GM12878 (cell line): ENCODE measurements around the gene DISP3. TPM values are rescaled to one million over a fixed set of nuclear protein-coding genes. Genes with fewer than 3 reads are reported as not detected.

Experiments
- ATAC-seq: fragments of 200-7000 bp; cut with Tn5 transposase; 3 replicates; pipeline ENCODE4 v1.9.1; 2020; ENCODE audit warnings: mild to moderate bottlenecking, moderate library complexity
- BruUV-seq: library from RNA; stranded (reverse); fragments of 400-500 nt; replicated peaks from 2 replicates; lab custom pipeline; 2021; lab: Mats Ljungman, UMichigan
- CTCF ChIA-PET: fragments of 300-600 bp; sonication (Branson Sonifier 250); formaldehyde crosslinking; extraction: SDS; loops from one replicate; lab custom pipeline; 2021; ENCODE audit warnings: inconsistent platforms; lab: Yijun Ruan, JAX
- POLR2A ChIA-PET: fragments of 350-600 bp; formaldehyde crosslinking; extraction: SDS; loops from one replicate; lab custom pipeline; 2021; ENCODE audit warnings: inconsistent platforms; lab: Charles Lee
- RAD21 ChIA-PET: fragments of 300-600 bp; sonication (Branson Sonifier 250); formaldehyde crosslinking; loops from one replicate; lab custom pipeline; 2023; ENCODE audit warnings: antibody characterized with exemption; ENCODE audit not compliant: unreplicated experiment; lab: Charles Lee
- SMC1A ChIA-PET: fragments of 300-600 bp; sonication (Branson Sonifier 250); formaldehyde crosslinking; loops from one replicate; lab custom pipeline; 2023; ENCODE audit not compliant: unreplicated experiment, uncharacterized antibody; lab: Charles Lee
- DNase-seq: peaks from one replicate; pipeline ENCODE4 v3.0.0-alpha.2; 2011; ENCODE audit warnings: low read depth, low spot score
- FAIRE-seq: peaks from 3 replicates; lab custom pipeline; 2011; peaks lifted over from hg19 to GRCh38; lab: Jason Lieb, UNC
- H2AFZ ChIP-seq: 2 replicates; pipeline ENCODE4 v1.6.0; 2011; ENCODE audit warnings: low read depth, low read length, control low read depth; ENCODE audit not compliant: control insufficient read depth
- H3K27ac ChIP-seq: 2 replicates; pipeline ENCODE4 v1.5.1; 2011; ENCODE audit warnings: control low read depth; ENCODE audit not compliant: control insufficient read depth, insufficient read depth
- H3K27me3 ChIP-seq, 2 experiments: replicated peaks in 1 of 2; 2 replicates each; pipeline versions ENCODE4 v1.6.0 to v1.6.1; 2011; ENCODE audit warnings: low read length in 1 of 2; ENCODE audit not compliant: control insufficient read depth in 2 of 2, insufficient read depth in 2 of 2
- H3K36me3 ChIP-seq, 2 experiments: 2 replicates each; pipeline ENCODE4 v1.5.1; 2011; ENCODE audit warnings: low read length in 1 of 2; ENCODE audit not compliant: control insufficient read depth in 2 of 2, insufficient read depth in 2 of 2
- H3K4me1 ChIP-seq: 2 replicates; pipeline ENCODE4 v1.6.1; 2011; ENCODE audit warnings: mild to moderate bottlenecking, low read length, moderate library complexity, mixed read lengths; ENCODE audit not compliant: control insufficient read depth, insufficient read depth
- H3K4me2 ChIP-seq: 2 replicates; pipeline ENCODE4 v1.6.0; 2011; ENCODE audit warnings: control low read depth; ENCODE audit not compliant: control insufficient read depth, insufficient read depth
- H3K4me3 ChIP-seq: fragments of 200-600 bp; sonication (generic); 2 replicates; pipeline ENCODE4 v1.5.1; 2016
- H3K79me2 ChIP-seq: 2 replicates; pipeline ENCODE4 v1.6.0; 2011; ENCODE audit warnings: low read length; ENCODE audit not compliant: control insufficient read depth, insufficient read depth
- H3K9ac ChIP-seq: 2 replicates; pipeline ENCODE4 v1.8.0; 2011; ENCODE audit warnings: low read length, control low read depth, mixed read lengths; ENCODE audit not compliant: control insufficient read depth, insufficient read depth
- H3K9me3 ChIP-seq: replicated peaks from 3 replicates; pipeline ENCODE4 v1.5.1; 2011; ENCODE audit warnings: mild to moderate bottlenecking, low read length; ENCODE audit not compliant: control insufficient read depth, insufficient read depth
- H4K20me1 ChIP-seq: 2 replicates; pipeline ENCODE4 v1.6.0; 2011; ENCODE audit not compliant: control insufficient read depth, insufficient read depth
- CHD2 ChIP-seq: IDR thresholded peaks from 2 replicates; pipeline ENCODE4 v1.6.1; 2011; ENCODE audit warnings: low read depth, low read length, improper control_type of control experiment, borderline replicate concordance
- EGR1 ChIP-seq, 2 experiments: IDR thresholded peaks; 1 replicate in 1 of 2; 2 replicates in 1 of 2; pipeline ENCODE4 v1.6.1; 2011 to 2012; ENCODE audit warnings: low read depth in 2 of 2, low read length in 2 of 2, borderline replicate concordance in 1 of 2, mild to moderate bottlenecking in 1 of 2, moderate library complexity in 1 of 2
- NBN ChIP-seq: fragments of 450-650 bp; IDR thresholded peaks from 2 replicates; pipeline ENCODE4 v1.6.1; 2016
- SREBF1 ChIP-seq: IDR thresholded peaks from 2 replicates; pipeline ENCODE4 v1.6.1; 2012; ENCODE audit warnings: mild to moderate bottlenecking, low read length
- ZNF687 ChIP-seq: fragments of 450-650 bp; IDR thresholded peaks from 2 replicates; pipeline ENCODE4 v1.6.1; 2017; ENCODE audit warnings: mild to moderate bottlenecking, moderate library complexity
- WGBS: methylation state at CpG from one replicate; pipeline ENCODE4 v1.1.6; 2016; ENCODE audit warnings: low lambda C conversion rate; ENCODE audit not compliant: insufficient replicate concordance, insufficient coverage; ENCODE audit errors: missing lambda C conversion rate; 5-methylcytosine and 5-hydroxymethylcytosine counted together
- in situ Hi-C: fragments of 300-500 bp; cut with MboI; formaldehyde crosslinking; loops from 9 replicates; pipeline ENCODE4 v1.14.3; 2018; ENCODE audit warnings: mixed read lengths
- intact Hi-C: fragments of 100-400 bp; cut with micrococcal nuclease; formaldehyde crosslinking; loops from one replicate; pipeline ENCODE4 v1.14.2; 2022; ENCODE audit not compliant: unreplicated experiment
- polyA plus RNA-seq, 11 experiments: library from polyadenylated mRNA; depleted of rRNA in 4 of 11; unstranded in 6 of 11; stranded (reverse) in 5 of 11; fragments of >200 nt; fragmentation: Nextera tagmentation in 4 of 11; fragmentation: Illumina TruSeq in 1 of 11; extraction: Ambion mirVana in 4 of 11; extraction: Trizol in 1 of 11; gene quantifications; 1 replicate in 1 of 11; 2 replicates in 10 of 11; pipeline versions ENCODE4 v1.2.1 to v1.2.3, GENCODE V29; 2011 to 2016; ENCODE audit warnings: inconsistent platforms in 2 of 11, missing spikeins in 2 of 11, low read depth in 1 of 11
- total RNA-seq, 4 experiments: library from RNA; depleted of rRNA in 3 of 4; stranded (reverse); fragments of >200 nt in 3 of 4; fragmentation: Illumina TruSeq in 1 of 4; extraction: Trizol in 1 of 4; gene quantifications; 2 replicates each; pipeline versions ENCODE4 v1.2.1 to v1.2.3, GENCODE V29; 2013 to 2021
- TF ChIP-seq, protein P1 (sequence below): IDR thresholded peaks from 2 replicates; pipeline ENCODE4 v1.6.1; 2011; ENCODE audit warnings: low read depth, low read length, improper control_type of control experiment, borderline replicate concordance
- TF ChIP-seq, protein P2 (sequence below): fragments of 450-650 bp; IDR thresholded peaks from 2 replicates; pipeline ENCODE4 v1.6.1; 2016; ENCODE audit warnings: mild to moderate bottlenecking
- TF ChIP-seq, protein P3 (sequence below): IDR thresholded peaks from 2 replicates; pipeline ENCODE4 v1.6.1; 2012; ENCODE audit warnings: mild to moderate bottlenecking, low read depth, low read length

DISP3 gene
- total and polyA plus RNA-seq, 10 of the 15 experiments (the other 5 are each of a cell fraction or from before 2014, with no cell fraction given): under 0.01 to 0.18 (median 0.09) TPM; not detected in 2

DNA sequence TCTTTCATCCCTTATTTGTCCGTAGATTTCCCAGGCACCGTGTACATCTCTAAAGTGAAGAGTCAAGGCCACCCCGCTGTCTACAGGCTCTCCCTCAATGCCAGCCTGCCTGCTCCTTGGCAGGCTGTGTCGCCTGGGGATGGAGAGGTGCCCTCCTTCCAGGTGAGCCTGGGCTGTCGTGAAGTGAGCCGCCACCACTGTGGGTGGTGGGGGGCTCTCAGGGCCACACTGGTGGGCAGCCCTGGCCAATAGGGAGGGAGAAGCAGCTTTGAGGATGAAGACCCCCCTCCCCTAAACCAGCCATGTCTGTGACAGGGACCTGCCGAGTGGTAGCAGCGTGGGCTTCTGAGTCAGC lies 46.2 kb downstream of the DISP3 start:
- ATAC-seq (no peak), DNase-seq (no peak), FAIRE-seq (no peak)
- Histone ChIP-seq H3K9me3 (no peaks in the 10 kb centered on the region), H3K4me2 (no peak overlapping the region), H3K9ac (no peak overlapping the region), H4K20me1 (no peaks in the 10 kb centered on the region), H3K27me3 (no peaks in the 10 kb centered on the region), H3K4me1 (no peaks in the 10 kb centered on the region), H3K79me2 (no peaks in the 10 kb centered on the region), H3K27ac (no peak overlapping the region), H3K4me3 (no peak overlapping the region), H2AFZ (no peak overlapping the region), H3K36me3 (no peaks in the 10 kb centered on the region)
- no TSS peak for BruUV-seq
- ChIA-PET POLR2A (no interaction called here), SMC1A (no interaction called here), CTCF (no interaction called here), RAD21 (no interaction called here)
- in situ Hi-C loops (no loop called here), intact Hi-C loops (no loop called here)
- WGBS: 63% methylated on average over 8 of the region's 8 CpGs
- TF ChIP-seq ZNF687: no peak

DNA sequence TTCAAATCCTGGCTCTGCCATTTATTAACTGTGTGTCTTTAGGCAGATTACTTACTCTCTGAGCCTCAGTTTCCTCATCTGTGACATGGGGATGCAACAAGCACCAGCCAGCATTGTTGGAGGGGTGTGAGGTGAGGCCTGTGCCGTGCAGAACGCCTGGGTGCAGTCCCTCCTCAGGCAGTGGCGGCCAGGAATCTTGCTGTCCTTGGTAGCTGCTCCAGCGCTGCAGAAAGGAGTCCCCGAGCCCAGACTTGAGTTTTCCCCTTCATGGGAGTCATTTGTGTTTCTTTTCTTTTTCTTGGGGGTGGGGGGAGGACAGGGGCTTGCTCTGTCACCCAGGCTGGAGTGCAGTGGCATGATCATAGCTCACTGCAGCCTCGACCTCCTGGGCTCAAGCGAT lies 46.6 kb downstream of the DISP3 start:
- intact Hi-C loops: no loop called here
- BruUV-seq: no TSS peak
- Histone ChIP-seq H3K9me3 (no peaks in the 10 kb centered on the region), H2AFZ (no peak overlapping the region), H3K79me2 (no peaks in the 10 kb centered on the region), H3K27ac (no peak overlapping the region), H3K27me3 (no peaks in the 10 kb centered on the region), H3K4me3 (no peak overlapping the region), H3K4me1 (no peaks in the 10 kb centered on the region), H3K9ac (no peak overlapping the region), H3K4me2 (no peak overlapping the region), H3K36me3 (no peaks in the 10 kb centered on the region), H4K20me1 (no peaks in the 10 kb centered on the region)
- SMC1A ChIA-PET: no interaction called here
- RAD21 ChIA-PET: no interaction called here
- 29% methylated on average over 7 of the region's 7 CpGs for WGBS
- DNase-seq: no peak
- in situ Hi-C loops: no loop called here
- no peak for FAIRE-seq
- CTCF ChIA-PET: no interaction called here
- POLR2A ChIA-PET: no interaction called here
- no peak for ATAC-seq
- TF ChIP-seq, protein P1, sequence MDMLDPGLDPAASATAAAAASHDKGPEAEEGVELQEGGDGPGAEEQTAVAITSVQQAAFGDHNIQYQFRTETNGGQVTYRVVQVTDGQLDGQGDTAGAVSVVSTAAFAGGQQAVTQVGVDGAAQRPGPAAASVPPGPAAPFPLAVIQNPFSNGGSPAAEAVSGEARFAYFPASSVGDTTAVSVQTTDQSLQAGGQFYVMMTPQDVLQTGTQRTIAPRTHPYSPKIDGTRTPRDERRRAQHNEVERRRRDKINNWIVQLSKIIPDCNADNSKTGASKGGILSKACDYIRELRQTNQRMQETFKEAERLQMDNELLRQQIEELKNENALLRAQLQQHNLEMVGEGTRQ: no peak
- TF ChIP-seq CHD2 (no peak), SREBF1 (no peak), EGR1 (IDR thresholded peaks at IDR 0.05; ENCODE audit: borderline replicate concordance in 1 of 2, low read depth in 2 of 2, low read length in 2 of 2) (no peak), NBN (no peak)
- TF ChIP-seq, protein P2, sequence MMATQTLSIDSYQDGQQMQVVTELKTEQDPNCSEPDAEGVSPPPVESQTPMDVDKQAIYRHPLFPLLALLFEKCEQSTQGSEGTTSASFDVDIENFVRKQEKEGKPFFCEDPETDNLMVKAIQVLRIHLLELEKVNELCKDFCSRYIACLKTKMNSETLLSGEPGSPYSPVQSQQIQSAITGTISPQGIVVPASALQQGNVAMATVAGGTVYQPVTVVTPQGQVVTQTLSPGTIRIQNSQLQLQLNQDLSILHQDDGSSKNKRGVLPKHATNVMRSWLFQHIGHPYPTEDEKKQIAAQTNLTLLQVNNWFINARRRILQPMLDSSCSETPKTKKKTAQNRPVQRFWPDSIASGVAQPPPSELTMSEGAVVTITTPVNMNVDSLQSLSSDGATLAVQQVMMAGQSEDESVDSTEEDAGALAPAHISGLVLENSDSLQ: no peak
- TF ChIP-seq, protein P3, sequence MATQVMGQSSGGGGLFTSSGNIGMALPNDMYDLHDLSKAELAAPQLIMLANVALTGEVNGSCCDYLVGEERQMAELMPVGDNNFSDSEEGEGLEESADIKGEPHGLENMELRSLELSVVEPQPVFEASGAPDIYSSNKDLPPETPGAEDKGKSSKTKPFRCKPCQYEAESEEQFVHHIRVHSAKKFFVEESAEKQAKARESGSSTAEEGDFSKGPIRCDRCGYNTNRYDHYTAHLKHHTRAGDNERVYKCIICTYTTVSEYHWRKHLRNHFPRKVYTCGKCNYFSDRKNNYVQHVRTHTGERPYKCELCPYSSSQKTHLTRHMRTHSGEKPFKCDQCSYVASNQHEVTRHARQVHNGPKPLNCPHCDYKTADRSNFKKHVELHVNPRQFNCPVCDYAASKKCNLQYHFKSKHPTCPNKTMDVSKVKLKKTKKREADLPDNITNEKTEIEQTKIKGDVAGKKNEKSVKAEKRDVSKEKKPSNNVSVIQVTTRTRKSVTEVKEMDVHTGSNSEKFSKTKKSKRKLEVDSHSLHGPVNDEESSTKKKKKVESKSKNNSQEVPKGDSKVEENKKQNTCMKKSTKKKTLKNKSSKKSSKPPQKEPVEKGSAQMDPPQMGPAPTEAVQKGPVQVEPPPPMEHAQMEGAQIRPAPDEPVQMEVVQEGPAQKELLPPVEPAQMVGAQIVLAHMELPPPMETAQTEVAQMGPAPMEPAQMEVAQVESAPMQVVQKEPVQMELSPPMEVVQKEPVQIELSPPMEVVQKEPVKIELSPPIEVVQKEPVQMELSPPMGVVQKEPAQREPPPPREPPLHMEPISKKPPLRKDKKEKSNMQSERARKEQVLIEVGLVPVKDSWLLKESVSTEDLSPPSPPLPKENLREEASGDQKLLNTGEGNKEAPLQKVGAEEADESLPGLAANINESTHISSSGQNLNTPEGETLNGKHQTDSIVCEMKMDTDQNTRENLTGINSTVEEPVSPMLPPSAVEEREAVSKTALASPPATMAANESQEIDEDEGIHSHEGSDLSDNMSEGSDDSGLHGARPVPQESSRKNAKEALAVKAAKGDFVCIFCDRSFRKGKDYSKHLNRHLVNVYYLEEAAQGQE: no peak
